HL-60 (cell line): ENCODE data around the gene PTPRT.

Experiments
- CTCF ChIP-seq: IDR thresholded peaks from one replicate; pipeline ENCODE4 v1.5.1; 2011; ENCODE audit warnings: low read length, control low read depth, inconsistent platforms; ENCODE audit not compliant: insufficient read depth
- GABPA ChIP-seq: IDR thresholded peaks from 2 replicates; pipeline ENCODE4 v1.6.1; 2012; ENCODE audit warnings: low read depth
- POLR2AphosphoS5 ChIP-seq: IDR thresholded peaks from 2 replicates; pipeline ENCODE4 v1.6.1; 2012; ENCODE audit warnings: low read depth
- REST ChIP-seq: IDR thresholded peaks from 2 replicates; pipeline ENCODE4 v1.6.1; 2012; ENCODE audit warnings: low read depth; ENCODE audit not compliant: insufficient replicate concordance

- TF ChIP-seq POLR2AphosphoS5 (no peak), CTCF (no peak), REST (no peak), GABPA (no peak)
These were observed 394.5 kb downstream of the PTPRT start for GRCh38 chr20:42795111-42795695.
